HG03095 (cell line): ENCODE measurements around the gene AP2A1.
A peak's percentile ranks its signal among the peaks of the same experiment; 100 is the strongest.
"Not testable (repeated sequence)": the region's sequence is repeated elsewhere in the genome, so short reads cannot be mapped to it uniquely, and the experiment has no call there.

Source experiments
- ATAC-seq: cut with Tn5 transposase; IDR thresholded peaks from one replicate; pipeline ENCODE4 v1.9.1; 2021; ENCODE audit warnings: moderate library complexity; ENCODE audit not compliant: unreplicated experiment

The AP2A1 gene

DNA sequence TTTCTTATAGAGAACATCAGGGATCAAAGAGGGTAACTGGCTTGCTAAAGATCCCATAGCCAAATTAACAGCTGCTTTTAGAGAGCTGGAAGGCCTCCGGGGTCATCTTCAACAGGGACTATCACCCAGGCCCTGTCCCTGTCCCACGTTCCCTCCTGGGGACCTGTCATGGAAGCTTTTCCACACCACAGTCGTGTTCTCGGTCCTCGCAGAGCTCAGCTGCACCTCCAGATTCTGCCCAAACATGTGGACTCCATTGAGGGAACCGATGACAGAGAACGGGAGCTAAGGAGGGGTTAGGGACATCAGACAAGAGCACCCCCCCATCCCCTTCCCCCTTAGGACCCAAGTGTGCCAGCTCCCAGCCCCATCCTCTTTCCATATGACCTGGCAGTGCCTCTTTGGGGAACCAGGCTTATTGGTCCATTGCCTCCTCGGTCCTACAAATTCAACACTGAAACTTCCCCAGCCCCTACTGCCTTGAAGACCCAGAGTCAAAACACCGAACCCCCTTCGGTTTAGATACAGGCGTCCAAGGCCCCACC, 45.7 kb downstream of the AP2A1 start:
- no peak for ATAC-seq

DNA sequence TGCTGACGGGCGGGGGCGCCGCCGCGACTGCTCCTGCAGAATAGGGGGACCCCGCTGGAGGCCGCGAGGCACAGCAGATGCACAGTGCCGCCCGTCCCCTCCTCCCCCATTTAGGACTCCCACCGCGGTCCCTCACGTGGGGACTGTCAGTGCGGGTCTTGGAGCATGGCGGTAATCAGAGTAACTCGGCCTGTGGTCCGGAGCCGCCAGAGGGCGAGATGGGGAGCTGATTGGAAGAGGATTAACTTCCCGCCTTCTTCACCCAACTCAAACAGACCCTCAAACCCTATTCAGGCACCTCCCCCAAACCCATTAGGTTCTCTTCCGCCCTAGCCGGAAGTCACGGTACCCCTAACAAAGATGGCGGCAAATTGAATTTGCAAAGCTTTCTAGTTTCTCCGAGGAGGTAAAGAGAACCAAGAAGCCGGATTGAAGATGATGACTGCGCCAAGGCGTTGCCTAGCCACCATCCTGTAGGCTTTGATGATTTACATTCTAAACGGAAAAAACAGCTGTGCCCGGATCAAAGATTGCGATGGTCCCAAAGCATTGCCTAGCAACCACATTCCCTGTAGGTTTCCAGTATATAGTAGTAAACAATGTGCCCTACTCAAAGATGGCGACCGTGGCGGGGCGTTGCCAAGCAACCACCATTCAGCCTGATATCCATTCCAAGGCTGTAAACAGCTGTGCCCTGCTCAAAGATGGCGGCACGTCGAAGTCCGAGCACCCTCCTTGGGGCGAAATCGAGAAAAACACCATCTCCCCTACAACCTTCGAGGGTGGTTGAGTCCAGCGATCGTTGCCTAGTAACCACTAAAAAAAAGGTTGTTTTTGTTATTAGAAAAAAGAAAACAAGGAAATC, 46.4 kb downstream of the AP2A1 start, which contains the start of gene FUZ:
Gene FUZ, minus strand, starts transcription at position 296 of the 865 bp plus-strand sequence. Its CDS starts 186 bp downstream, at position 110.
- ATAC-seq: no peak

DNA sequence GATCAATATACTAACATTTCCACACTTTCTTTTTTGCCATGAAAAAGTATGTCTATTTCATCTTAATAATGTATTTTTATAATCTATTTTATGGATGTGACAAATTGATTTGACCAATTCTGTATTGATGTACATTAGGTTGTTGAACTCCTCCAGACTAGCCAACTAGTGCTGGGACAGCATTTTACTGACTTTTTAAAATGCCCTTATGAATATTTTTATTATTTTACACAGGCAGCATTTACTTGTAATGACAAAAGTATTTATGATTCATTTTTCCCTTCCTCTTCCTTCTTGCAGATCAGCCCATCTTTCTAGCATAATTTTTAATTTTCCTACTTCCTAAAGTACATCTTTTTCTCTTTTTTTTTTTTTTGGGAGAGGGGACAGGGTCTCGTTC, 47.2 kb downstream of the AP2A1 start:
- ATAC-seq: no peak

DNA sequence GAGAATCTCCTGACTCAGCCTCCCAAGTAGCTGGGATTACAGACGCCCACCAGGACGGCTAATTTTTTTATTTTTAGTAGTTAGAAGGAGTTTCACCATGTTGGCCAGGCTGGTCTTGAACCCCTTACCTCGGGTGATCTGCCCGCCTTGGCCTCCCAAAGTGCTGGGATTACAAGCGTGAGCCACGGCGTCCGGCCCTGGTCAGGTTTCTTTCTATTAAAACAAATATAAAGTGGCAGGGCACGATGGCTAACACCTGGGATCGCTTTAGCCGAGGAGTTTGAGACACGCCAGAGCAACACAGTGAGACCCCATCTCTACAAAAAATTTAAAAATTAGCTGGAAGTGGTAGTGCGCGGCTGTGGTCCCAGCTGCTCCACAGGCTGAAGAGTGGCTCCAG, 49.8 kb downstream of the AP2A1 start:
- no peak for ATAC-seq

DNA sequence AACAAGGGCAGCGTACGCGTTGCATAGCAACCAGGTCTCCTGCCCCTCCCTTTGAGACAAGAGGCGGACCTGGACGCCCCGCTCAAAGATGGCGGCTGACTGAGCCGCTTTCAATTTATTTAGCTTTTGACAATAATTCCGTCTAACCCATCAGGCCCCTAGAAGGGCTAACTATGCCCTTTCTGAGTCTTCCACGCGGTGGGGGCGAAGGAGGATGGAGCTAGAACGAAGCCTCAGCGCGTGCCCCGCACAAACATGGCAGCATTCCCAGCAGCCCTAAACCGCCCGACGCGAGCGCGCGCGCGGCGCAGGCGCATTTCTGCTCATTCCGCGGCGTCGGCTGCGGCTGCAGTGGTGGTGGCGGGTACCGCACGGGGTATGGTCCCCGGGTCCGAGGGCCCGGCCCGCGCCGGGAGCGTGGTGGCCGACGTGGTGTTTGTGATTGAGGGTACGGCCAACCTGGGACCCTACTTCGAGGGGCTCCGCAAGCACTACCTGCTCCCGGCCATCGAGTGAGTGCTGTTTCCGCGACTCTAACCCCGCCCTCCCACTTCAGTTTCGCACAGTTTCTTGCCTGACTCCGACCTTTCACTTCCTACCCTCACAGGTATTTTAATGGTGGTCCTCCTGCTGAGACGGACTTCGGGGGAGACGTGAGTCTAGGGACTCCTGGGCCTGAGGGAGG, 51.3 kb downstream of the AP2A1 start, which contains the start of gene MED25:
Gene MED25, plus strand, starts transcription at position 326 of the 685 bp plus-strand sequence. Its CDS starts 53 bp downstream, at position 379.
- peak; percentile 53 for ATAC-seq

DNA sequence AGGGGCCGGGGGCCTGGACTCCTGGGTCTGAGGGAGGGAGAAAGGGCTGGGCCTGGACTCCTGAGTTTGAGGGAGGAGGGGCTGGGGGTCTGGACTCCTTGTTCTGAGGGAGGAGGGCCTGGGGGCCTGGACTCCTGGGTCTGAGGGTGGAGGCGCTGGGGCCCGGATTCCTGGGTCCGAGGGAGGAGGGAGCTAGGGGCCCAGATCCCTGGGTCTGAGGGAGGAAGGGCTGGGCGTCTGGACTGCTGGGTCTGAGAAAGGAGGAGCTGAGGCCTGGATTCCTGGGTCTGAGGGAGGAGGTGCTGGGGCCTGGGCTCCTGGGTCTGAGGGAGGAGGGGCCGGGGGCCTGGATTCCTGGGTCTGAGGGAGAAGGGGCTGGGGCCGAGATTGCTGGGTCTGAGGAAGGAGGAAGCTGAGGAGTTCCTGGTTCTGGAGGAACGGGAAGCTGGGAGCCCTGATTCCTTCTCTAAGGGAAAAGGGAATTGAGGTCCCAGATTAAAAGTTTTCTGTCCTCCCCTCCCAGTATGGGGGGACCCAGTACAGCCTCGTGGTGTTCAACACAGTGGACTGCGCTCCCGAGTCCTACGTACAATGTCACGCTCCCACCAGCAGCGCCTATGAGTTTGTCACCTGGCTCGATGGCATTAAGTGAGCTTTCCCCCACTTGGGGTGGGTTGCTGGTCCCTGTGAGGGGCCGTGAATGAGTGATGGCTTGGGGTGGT, 52.0 kb downstream of the AP2A1 start:
- ATAC-seq: no peak

DNA sequence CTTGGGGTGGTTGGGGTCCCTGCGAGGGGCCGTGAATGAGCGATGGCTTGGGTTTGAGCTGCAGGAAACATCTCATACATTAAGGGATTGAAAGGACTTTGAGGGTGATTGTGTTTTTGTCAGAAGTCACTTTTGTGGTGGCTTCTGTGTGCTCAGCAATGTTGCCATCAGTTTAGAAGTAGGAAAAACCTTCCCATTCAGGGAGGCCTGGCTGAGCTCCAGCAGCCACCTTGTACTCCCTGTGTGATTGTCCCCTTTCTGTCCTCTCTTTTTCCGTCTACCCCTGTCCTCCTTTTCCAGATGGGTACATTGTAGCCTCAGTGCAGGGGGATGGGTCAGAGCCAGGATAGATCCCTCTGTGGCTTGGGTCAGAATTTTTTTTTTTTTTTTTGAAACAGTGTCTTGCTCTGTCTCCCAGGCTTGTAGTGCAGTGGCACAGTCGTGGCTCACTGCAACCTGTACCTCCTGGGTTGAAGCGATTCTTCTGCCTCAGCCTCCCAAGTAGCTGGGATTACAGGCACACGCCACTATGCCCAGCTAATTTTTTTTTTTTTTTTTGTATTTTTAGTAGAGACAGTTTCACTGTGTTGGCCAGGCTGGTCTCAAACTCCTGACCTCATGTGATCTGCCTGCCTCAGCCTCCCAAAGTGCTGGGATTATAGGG, 52.8 kb downstream of the AP2A1 start:
- not testable (repeated sequence) for ATAC-seq

DNA sequence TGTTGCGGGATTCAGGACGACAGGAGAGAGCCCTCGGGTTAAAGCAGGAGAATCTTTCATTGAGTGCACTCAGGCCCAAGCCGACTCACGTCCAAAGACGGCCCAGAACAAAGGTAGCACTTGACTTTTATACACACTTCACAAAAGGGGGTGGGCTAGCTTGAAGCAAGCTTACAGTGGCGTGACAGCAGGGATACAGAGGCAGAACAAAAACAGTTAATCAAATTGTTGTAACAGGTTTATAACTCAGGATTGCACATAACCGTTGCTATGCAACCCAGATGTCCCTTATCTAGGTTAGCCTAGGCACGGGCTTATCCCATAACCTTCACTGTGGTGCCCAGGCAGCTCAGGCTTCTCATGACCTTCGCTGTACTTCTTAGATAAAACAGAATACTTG, 53.3 kb downstream of the AP2A1 start:
- ATAC-seq: no peak

DNA sequence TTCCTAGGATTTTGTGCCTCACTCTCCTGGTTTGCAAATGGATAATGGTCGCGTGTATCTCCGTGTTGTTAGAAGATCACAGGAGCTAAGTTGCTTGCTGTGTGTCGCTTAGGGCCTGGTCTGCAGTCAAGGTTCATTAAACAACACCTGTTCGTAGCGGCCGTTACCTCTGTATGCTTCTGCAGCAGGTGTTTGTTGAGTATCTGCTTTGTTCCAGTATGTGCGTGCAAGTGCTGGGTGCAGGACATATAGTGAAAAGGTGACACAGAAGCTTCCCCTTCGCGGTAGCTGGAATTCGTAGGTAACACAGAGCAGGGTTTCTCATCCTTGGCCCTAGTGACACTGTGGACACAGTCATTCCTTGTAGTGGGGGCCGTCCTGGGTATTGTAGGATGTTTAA, 56.7 kb downstream of the AP2A1 start:
- no peak for ATAC-seq

DNA sequence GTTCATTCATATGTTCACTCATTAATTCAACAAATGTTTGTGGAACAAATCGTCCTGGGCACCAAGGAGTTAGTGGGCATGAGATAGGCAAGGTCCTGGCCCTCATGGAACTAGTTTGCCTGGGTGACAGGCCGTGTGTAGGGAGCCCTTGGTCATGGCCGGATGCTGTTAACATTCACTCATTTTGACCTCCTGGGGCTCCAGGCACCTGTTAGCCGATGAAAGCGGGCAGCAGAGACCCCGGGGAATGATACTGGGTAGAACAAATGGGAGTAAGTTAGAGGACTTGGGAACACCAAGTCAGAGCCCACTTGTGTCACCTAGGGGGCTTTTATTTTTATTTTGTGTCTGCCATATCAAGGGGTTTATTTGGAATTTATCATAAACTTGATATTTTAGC, 57.9 kb downstream of the AP2A1 start:
- ATAC-seq: no peak

DNA sequence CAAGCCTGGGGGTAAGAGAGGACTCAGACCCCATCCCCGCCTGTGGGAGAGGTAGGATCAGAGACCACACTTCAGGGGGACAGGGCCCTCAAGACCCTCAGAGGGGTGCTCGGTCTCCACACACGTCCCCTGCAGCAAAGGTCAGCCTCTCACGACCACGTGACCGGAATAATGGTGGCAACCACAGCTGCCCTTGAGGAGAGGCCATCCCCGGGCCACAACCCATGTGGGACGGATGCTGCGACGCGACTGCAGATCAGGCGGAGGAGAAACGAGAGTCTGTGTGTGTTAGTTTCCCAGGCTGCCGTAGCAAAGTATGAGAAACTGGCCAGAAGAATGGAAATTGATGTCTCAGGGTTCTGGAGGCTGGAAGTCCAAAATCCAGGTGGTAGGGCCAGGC, 60.2 kb downstream of the AP2A1 start:
- no peak for ATAC-seq

DNA sequence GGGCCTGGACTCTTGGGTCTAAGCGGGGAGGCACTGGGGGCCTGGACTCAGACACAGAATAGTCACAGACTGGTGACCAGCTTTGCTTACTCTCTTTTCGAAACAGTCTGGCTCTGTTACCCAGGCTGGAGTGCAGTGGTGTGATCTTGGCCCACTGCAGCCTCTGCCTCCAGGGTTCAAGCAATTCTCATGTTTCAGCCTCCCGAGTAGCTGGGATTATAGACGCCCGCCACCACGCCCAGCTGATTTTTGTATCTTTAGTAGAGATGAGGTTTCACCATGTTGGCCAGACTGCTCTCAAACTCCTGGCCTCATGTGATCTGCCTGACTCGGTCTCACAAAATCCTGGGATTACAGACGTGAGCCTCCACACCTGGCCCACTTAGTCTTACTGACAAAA, 62.4 kb downstream of the AP2A1 start:
- no peak for ATAC-seq

DNA sequence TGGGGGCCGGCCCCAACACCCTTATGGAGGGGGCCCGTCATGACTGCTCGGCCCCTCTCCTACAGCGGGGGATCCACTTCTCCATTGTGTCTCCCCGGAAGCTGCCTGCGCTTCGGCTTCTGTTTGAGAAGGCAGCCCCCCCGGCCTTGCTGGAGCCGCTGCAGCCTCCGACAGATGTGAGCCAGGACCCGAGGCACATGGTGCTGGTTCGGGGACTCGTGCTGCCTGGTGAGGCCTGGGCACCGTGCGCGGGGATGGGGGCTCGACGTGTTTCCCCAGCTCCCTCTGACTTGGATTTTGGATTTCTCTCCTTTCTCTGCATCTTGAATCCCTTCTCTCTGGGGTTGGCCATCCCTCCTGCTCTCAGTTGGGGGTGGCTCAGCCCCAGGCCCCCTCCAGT, 62.9 kb downstream of the AP2A1 start:
- no peak for ATAC-seq

DNA sequence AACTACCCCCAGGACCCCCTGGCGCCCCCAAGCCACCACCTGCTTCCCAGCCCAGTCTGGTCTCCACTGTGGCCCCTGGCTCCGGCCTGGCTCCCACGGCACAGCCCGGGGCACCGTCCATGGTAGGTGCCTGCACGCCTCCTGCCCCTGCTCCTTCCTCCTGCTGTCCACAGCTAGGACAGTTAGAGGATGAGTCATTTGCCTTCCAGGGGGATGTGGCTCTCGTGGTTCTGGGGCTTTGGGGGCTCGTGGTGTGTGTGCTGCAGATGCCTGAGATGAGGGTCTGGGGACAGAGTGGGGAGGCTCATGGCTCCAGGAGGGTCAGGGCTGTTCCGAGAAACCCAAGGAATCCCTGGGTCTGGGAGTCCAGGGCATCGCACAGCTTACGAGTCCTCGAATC, 64.0 kb downstream of the AP2A1 start:
- no peak for ATAC-seq

DNA sequence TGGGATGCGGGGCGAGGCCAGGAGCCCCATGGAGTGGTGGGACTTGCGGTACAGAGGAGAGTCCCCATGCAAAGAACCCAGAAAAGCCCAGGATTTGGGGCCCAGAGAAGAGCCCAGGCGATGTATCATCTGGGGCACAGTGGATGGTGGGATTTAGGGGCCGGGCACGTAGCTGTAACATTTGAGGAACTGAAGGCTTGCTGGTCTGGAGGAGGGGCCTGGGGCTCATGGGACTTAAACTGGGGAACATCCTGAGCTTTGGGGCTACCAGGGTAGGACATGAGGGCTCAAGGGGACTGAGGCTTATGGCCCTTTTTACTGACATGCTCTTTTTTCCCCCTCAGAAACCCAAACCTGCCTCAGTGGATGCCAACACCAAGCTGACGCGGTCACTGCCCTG, 64.8 kb downstream of the AP2A1 start:
- no peak for ATAC-seq

DNA sequence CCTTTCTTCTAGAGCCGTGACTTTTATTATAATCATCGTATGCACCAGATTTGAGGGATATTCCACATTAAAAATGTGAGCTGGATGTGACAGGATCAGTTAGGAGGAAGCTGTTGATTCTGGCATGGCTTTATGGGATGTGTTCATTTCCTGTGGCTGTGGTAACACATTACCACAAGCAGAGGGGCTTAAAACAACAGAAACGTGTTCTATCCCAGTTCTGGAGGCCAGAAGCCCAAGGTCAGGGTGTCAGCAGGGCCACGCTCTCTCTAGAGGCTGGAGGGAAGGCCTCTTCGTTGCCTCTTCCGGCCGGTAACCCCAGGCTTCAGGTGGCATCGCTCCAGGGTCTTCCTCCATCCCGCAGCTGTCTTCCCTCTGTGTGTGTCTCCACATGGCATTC, 65.8 kb downstream of the AP2A1 start:
- ATAC-seq: no peak

DNA sequence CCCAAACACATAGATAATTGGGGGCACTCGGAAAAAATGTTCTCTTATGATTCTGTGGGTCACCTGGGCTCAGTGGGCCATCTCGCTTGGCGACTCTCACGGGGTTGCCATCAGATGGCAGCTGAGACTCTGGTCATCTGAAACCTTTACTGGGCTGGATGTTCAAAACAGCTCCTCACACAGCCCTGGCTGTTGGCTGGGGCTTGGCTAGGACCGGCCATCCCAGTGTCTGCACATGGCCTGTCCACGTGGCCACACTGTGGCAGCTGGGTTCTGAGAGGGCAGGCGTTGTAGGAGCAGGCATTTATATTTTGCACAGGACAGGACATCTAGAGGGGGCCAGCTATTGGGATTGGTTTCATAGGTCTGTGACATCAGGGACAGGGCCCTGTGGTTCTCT, 66.8 kb downstream of the AP2A1 start:
- no peak for ATAC-seq

DNA sequence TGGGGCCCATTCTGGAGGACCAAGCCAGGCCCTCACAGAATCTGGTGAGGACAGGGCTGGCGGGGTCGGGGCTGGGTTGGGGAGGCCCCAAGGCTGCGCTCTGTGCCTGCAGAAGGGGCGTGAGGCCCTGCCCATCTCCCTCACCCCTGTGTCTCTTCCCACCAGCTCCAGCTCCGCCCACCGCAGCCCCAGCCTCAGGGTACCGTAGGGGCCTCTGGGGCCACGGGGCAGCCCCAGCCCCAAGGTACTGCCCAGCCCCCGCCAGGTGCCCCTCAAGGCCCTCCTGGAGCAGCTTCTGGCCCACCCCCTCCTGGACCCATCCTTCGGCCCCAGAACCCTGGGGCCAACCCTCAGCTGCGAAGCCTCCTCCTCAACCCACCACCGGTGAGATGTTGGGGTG, 68.8 kb downstream of the AP2A1 start:
- ATAC-seq: no peak

DNA sequence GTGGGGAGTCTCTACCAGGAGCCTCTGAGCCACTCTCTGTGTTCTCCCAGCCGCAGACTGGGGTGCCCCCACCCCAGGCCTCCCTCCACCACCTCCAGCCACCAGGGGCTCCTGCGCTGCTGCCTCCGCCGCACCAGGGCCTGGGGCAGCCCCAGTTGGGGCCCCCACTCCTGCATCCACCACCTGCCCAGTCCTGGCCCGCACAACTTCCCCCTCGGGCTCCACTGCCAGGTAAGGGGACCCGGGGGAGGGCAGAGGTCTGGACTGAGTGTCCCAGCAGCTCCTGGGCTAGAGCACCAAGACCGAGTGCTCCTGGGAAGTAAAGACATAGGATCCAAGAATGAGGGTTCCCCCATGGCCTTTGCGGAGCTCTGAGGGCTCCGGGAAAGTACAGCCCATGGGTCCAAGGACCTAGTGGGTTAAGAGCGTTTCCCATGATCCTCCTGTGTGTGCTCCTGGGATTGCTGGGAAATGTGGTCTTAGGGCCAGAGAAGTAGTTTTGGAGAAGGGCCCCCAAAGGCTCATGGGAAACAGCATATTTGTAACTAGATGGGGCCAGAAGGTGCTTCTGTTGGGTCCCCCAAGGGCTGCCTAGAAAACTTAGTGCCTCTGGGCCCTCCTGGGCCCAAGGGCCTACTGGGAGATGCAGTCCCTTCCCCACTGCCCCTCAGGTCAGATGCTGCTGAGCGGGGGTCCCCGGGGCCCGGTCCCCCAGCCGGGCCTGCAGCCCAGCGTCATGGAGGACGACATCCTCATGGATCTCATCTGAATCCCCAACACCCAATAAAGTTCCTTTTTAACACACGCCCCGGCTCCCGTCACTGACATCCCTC, 69.6 kb downstream of the AP2A1 start:
- no peak for ATAC-seq

DNA sequence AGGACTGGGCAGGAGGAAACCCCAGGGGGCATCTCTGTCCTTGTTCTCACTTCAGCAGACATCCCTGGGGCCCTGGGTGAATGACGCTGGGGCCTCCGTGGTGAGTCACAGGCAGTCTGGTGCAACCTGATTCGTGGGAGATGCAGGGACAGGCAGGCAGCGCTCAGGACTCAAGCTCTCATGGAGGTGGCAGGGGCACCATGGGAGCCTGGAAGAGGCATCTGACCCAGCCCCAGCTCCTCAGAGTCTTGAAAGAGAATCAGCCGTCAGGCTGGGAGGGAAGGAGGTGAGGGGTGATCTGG, 70.2 kb downstream of the AP2A1 start:
- no peak for ATAC-seq
